Neural progenitor cell (in vitro differentiated cells): Measurements from ENCODE around the gene RDM1.

Source experiments
- CTCF ChIP-seq: fragments of 200-600 bp; sonication (generic); IDR thresholded peaks from 2 replicates; pipeline ENCODE4 v1.5.1; 2017; ENCODE audit warnings: antibody characterized with exemption, mild to moderate bottlenecking
- EZH2 ChIP-seq: fragments of 200-600 bp; sonication (generic); IDR thresholded peaks from 2 replicates; pipeline ENCODE4 v1.6.1; 2017; ENCODE audit warnings: antibody characterized with exemption, mild to moderate bottlenecking, moderate library complexity
- EZH2phosphoT487 ChIP-seq: fragments of 200-600 bp; sonication (generic); IDR thresholded peaks from 2 replicates; pipeline ENCODE4 v1.6.1; 2017; ENCODE audit warnings: antibody characterized with exemption

GRCh38 chr17:35868737-35869136 is 61.8 kb downstream of the RDM1 start, which contains the start of gene HEATR9:
- TF ChIP-seq EZH2phosphoT487 (no peak), EZH2 (no peak), CTCF (no peak)
